Lung (tissue), 12 donors: ENCODE results near the gene CDH11. TPM values are rescaled to one million over a fixed set of nuclear protein-coding genes. Genes with fewer than 3 reads are reported as not detected.

Experiments used
- ATAC-seq: fragments of 200-7000 bp; cut with Tn5 transposase; one replicate; pipeline ENCODE4 v1.9.1; 2020; ENCODE audit warnings: moderate number of reproducible peaks; ENCODE audit not compliant: insufficient read depth, low FRiP score
- DNase-seq, 3 donors: peaks; one replicate each; pipeline ENCODE4 v3.0.0-alpha.2; 2013 to 2017
- H3K27ac ChIP-seq, 2 donors: one replicate each; pipeline ENCODE4 v1.5.1; 2013; ENCODE audit warnings: mild to moderate bottlenecking in 2 of 2, moderate library complexity in 2 of 2, control low read depth in 1 of 2, inconsistent platforms in 1 of 2, low read depth in 1 of 2, low read length in 1 of 2
- H3K27me3 ChIP-seq, 3 donors: one replicate each; pipeline ENCODE4 v1.5.1; 2013; ENCODE audit warnings: low read length in 2 of 3; ENCODE audit not compliant: control insufficient read depth in 3 of 3, insufficient read depth in 3 of 3
- H3K36me3 ChIP-seq, 4 donors: one replicate each; pipeline ENCODE4 v1.5.1; 2013; ENCODE audit warnings: low read length in 4 of 4, mild to moderate bottlenecking in 1 of 4, moderate library complexity in 1 of 4; ENCODE audit not compliant: control insufficient read depth in 4 of 4, insufficient read depth in 4 of 4
- H3K4me1 ChIP-seq, 5 donors: one replicate each; pipeline ENCODE4 v1.5.1; 2013; ENCODE audit warnings: low read length in 5 of 5, mild to moderate bottlenecking in 2 of 5, moderate library complexity in 1 of 5; ENCODE audit not compliant: control insufficient read depth in 5 of 5, insufficient read depth in 5 of 5
- H3K4me3 ChIP-seq: one replicate; pipeline ENCODE4 v1.5.1; 2013; ENCODE audit warnings: mild to moderate bottlenecking, control low read depth, moderate library complexity
- H3K9ac ChIP-seq, 2 donors: one replicate each; pipeline ENCODE4 v1.5.1; 2013; ENCODE audit warnings: low read length in 2 of 2, control low read depth in 1 of 2; ENCODE audit not compliant: insufficient read depth in 1 of 2
- H3K9me3 ChIP-seq, 4 donors: one replicate each; pipeline ENCODE4 v1.5.1; 2013; ENCODE audit warnings: low read length in 3 of 4, mild to moderate bottlenecking in 1 of 4, moderate library complexity in 1 of 4; ENCODE audit not compliant: control insufficient read depth in 4 of 4, insufficient read depth in 3 of 4
- WGBS, 2 donors: extraction: QIAGEN DNeasy Blood & Tissue Kit; methylation state at CpG; one replicate each; pipeline ENCODE4 v1.1.7; 2013; 5-methylcytosine and 5-hydroxymethylcytosine counted together
- polyA plus RNA-seq, 2 donors: library from polyadenylated mRNA; stranded (reverse); fragments of 200-250 nt; gene quantifications; one replicate each; pipeline ENCODE4 v1.2.1, GENCODE V29; 2013
- total RNA-seq, 2 donors: library from RNA; depleted of rRNA in 1 of 2; stranded (reverse); fragments of >200 nt in 1 of 2; gene quantifications; one replicate each; pipeline ENCODE4 v1.2.1, GENCODE V29; 2014 to 2021
- TF ChIP-seq, protein P1 (sequence below): IDR thresholded peaks from 2 replicates; pipeline ENCODE4 v1.5.1; 2012; ENCODE audit warnings: mild to moderate bottlenecking; ENCODE audit errors: control extremely low read depth, extremely low read depth
- donor health status: control.
- donor health status: control.
- donor health status: Bipolar disorder and iron deficiency.
- donor health status: healthy.
- donor health status: DM: yes; HTN: yes; CAD: no.

CDH11 gene
- total and polyA plus RNA-seq, 4 donors = 7.1 to 236 (median 94.7) TPM

- ATAC-seq = no peak
- Histone ChIP-seq H3K4me3 (no peak overlapping the region), H3K9me3 (peaks cover 0 to 2% (median 0%) of the 10 kb centered on the region in 4 donors), H3K36me3 (peaks cover 0 to 32% (median 14%) of the 10 kb centered on the region in 4 donors), H3K4me1 (peaks cover 0 to 5% (median 0%) of the 10 kb centered on the region in 5 donors), H3K9ac (no peak overlapping the region), H3K27ac (no peak overlapping the region), H3K27me3 (no peaks in the 10 kb centered on the region)
- no peak for DNase-seq
- TF ChIP-seq, protein P1, sequence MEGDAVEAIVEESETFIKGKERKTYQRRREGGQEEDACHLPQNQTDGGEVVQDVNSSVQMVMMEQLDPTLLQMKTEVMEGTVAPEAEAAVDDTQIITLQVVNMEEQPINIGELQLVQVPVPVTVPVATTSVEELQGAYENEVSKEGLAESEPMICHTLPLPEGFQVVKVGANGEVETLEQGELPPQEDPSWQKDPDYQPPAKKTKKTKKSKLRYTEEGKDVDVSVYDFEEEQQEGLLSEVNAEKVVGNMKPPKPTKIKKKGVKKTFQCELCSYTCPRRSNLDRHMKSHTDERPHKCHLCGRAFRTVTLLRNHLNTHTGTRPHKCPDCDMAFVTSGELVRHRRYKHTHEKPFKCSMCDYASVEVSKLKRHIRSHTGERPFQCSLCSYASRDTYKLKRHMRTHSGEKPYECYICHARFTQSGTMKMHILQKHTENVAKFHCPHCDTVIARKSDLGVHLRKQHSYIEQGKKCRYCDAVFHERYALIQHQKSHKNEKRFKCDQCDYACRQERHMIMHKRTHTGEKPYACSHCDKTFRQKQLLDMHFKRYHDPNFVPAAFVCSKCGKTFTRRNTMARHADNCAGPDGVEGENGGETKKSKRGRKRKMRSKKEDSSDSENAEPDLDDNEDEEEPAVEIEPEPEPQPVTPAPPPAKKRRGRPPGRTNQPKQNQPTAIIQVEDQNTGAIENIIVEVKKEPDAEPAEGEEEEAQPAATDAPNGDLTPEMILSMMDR = no peak
- WGBS, 2 donors = 73 to 75% methylated on average over 4 of the region's 4 CpGs
These were observed 84.3 kb downstream of the CDH11 start for GRCh38 chr16:65037556-65037955.

GRCh38 chr16:65034915-65035314 lies 86.9 kb downstream of the CDH11 start:
- DNase-seq (no peak), ATAC-seq (no peak)
- H3K9me3 ChIP-seq = peaks cover 0 to 2% (median 0%) of the 10 kb centered on the region in 4 donors
- H3K4me3 ChIP-seq = no peak overlapping the region
- H3K9ac ChIP-seq = no peak overlapping the region
- WGBS, 2 donors = 67 to 72% methylated on average over 8 of the region's 8 CpGs
- H3K4me1 ChIP-seq = peaks cover 0 to 9% (median 0%) of the 10 kb centered on the region in 5 donors
- TF ChIP-seq, protein P1 = no peak
- H3K27ac ChIP-seq = no peak overlapping the region
- H3K36me3 ChIP-seq = peaks cover 0 to 29% (median 6%) of the 10 kb centered on the region in 4 donors
- H3K27me3 ChIP-seq = no peaks in the 10 kb centered on the region

- no peak overlapping the region for H3K9ac ChIP-seq
- H3K4me1 ChIP-seq = peaks cover 0 to 15% (median 0%) of the 10 kb centered on the region in 5 donors
- ATAC-seq (no peak), DNase-seq (no peak)
- H3K27ac ChIP-seq = no peak overlapping the region
- TF ChIP-seq, protein P1 = no peak
- WGBS, 2 donors = 84 to 87% methylated on average over 2 of the region's 2 CpGs
- H3K36me3 ChIP-seq = peaks cover 0 to 27% (median 9%) of the 10 kb centered on the region in 4 donors
- H3K9me3 ChIP-seq = peaks cover 0 to 1% (median 0%) of the 10 kb centered on the region in 4 donors
- H3K27me3 ChIP-seq = no peaks in the 10 kb centered on the region
- H3K4me3 ChIP-seq = no peak overlapping the region
These were observed 89.5 kb downstream of the CDH11 start for GRCh38 chr16:65032387-65032786.

GRCh38 chr16:65024767-65025178 lies 97.1 kb downstream of the CDH11 start:
- peaks cover 0 to 12% (median 1%) of the 10 kb centered on the region in 5 donors for H3K4me1 ChIP-seq
- peaks cover 0 to 30% (median 9%) of the 10 kb centered on the region in 4 donors for H3K36me3 ChIP-seq
- peaks cover 0 to 1% (median 0%) of the 10 kb centered on the region in 4 donors for H3K9me3 ChIP-seq
- no peak overlapping the region for H3K4me3 ChIP-seq
- DNase-seq = no peak
- ATAC-seq = no peak
- H3K27ac ChIP-seq = no peak overlapping the region
- no peaks in the 10 kb centered on the region for H3K27me3 ChIP-seq
- no peak overlapping the region for H3K9ac ChIP-seq
- TF ChIP-seq, protein P1 = no peak
